AML-193 (cell line): ENCODE data around the gene NRXN3.

Experiments used
- DNase-seq, 2 experiments: peaks; one replicate each; lab custom pipeline; 2025; lab: John Stamatoyannopoulos, UW

The NRXN3 gene

GRCh38 chr14:78576437-78577166, 406.4 kb downstream of the NRXN3 start:
- DNase-seq: no peak

- peak; percentile 27 for DNase-seq
Measured at GRCh38 chr14:78581229-78581628, 411.1 kb downstream of the NRXN3 start.

GRCh38 chr14:78586681-78587080, 416.5 kb downstream of the NRXN3 start:
- no peak for DNase-seq

- DNase-seq: no peak
Measured at GRCh38 chr14:78588906-78589305, 418.7 kb downstream of the NRXN3 start.

- DNase-seq: no peak
Measured at GRCh38 chr14:78592616-78593219, 422.5 kb downstream of the NRXN3 start.

GRCh38 chr14:78593949-78594348, 423.8 kb downstream of the NRXN3 start:
- no peak for DNase-seq

GRCh38 chr14:78595797-78596196, 425.6 kb downstream of the NRXN3 start:
- peak in 1 of 2 experiments; percentile 0 for DNase-seq

GRCh38 chr14:78598046-78598920, 428.1 kb downstream of the NRXN3 start:
- peak; percentile 34 to 50 for DNase-seq

GRCh38 chr14:78605025-78605762, 435.0 kb downstream of the NRXN3 start:
- no peak for DNase-seq

- DNase-seq: no peak
Measured at GRCh38 chr14:78605897-78606500, 435.8 kb downstream of the NRXN3 start.

GRCh38 chr14:78608998-78609787, 439.0 kb downstream of the NRXN3 start:
- DNase-seq: no peak

- DNase-seq: no peak
Measured at GRCh38 chr14:78610994-78611393, 440.8 kb downstream of the NRXN3 start.

- no peak for DNase-seq
Measured at GRCh38 chr14:78611796-78612571, 441.8 kb downstream of the NRXN3 start.

GRCh38 chr14:78612666-78613065, 442.5 kb downstream of the NRXN3 start:
- no peak for DNase-seq

- DNase-seq: no peak
Measured at GRCh38 chr14:78614593-78614992, 444.4 kb downstream of the NRXN3 start.

- DNase-seq: no peak
Measured at GRCh38 chr14:78617735-78618134, 447.6 kb downstream of the NRXN3 start.

GRCh38 chr14:78618368-78618767, 448.2 kb downstream of the NRXN3 start:
- DNase-seq: no peak

- DNase-seq: no peak
Measured at GRCh38 chr14:78627114-78627513, 456.9 kb downstream of the NRXN3 start.

GRCh38 chr14:78631551-78631950, 461.4 kb downstream of the NRXN3 start:
- no peak for DNase-seq

- no peak for DNase-seq
Measured at GRCh38 chr14:78633752-78634151, 463.6 kb downstream of the NRXN3 start.
